NCI-H1694 treated with DMSO at 0.1 percent for 48 hours (cell line): ENCODE results near the gene STXBP6.
"Not testable (repeated sequence)": the region's sequence is repeated elsewhere in the genome, so short reads cannot be mapped to it uniquely, and the experiment has no call there.

ENCODE experiments used
- DNase-seq: peaks from one replicate; lab custom pipeline; 2025; lab: John Stamatoyannopoulos, UW

STXBP6 gene

DNA sequence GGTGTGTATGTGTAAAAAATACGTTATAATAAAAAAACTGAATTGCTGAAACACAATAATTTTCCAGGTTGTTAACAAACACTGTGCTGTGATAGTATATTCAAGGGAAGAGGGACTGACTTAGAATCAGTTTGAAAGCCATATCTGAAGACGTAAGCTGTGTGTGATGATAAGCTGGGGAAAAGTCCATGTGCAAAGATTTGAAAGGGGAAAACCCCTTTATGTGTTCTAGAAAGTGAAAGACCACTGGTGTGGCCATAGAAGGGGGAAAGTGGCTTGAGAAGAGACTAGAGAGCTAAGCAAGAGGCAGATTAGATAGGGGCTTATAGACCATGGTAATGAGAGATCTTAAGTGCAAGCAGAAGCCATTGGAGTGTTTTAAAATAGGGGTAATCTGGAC, 220.1 kb downstream of the STXBP6 start:
- no peak for DNase-seq

- no peak for DNase-seq
Observed at GRCh38 chr14:24828486-24828885, 221.5 kb downstream of the STXBP6 start.

- DNase-seq, result no peak
Observed at GRCh38 chr14:24826390-24826789, 223.6 kb downstream of the STXBP6 start.

- DNase-seq, result no peak
Observed at GRCh38 chr14:24820616-24821015, 229.3 kb downstream of the STXBP6 start.

DNA sequence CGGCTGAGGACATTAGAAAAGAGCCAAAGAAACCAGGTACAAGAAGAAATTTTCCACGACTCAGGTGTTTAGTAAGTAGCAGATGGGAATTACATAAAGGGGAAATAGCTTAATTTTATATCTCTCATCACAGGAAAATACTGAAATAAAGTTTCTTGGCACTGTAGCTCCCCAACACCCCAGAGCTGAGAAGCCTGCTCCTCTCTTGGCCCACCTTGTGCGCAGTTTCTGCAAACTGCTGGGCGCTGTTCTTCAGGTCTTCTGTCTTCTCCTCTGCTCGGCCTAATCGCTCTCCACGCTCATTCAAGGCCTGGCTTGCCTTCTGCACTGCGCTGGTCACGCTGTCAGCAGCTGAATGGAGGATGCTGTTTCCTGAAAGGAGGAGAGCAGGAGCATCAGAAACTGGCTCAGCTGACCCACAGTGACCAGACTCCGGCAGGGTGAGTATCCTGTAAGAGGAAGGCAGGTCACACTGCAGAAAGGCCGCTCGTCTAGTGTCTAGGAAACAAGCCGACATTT, 231.1 kb downstream of the STXBP6 start:
- no peak for DNase-seq

DNA sequence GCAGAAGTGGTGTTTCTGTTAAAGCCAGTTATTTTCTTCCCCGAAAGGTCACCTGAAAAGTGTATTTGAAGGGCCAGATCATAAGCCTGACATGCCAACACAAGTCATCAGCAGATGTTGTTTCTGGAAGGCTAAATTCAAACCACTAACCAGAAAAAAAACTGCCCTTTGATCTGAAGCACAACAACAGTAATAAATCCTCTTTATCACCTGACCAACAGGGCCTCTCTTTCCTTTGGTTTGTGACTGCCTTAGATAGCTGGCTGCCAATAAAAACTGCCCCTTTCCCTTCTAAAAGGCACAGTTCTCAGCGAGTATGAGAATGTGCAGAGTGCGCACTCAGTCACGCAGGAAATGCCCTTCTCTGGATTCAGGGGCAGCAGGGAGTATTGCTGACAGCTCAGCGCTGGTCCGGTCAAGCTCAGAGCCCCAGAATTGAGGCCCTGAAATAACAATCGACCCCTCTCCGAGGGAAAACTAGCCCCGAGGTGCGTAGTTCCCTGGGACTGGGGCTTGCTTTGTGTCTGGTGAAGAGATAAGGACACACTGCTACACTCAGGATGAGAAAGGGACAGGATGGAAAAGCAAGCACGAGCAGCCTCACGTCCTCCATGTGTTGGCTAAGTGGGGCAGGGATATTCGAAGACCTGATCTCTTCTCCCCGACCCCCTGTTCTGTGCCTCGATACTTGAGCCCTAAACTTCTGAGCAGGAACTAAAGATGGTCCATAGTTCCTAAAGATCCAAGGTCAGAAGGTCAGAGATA, 231.7 kb downstream of the STXBP6 start:
- DNase-seq, result no peak

DNA sequence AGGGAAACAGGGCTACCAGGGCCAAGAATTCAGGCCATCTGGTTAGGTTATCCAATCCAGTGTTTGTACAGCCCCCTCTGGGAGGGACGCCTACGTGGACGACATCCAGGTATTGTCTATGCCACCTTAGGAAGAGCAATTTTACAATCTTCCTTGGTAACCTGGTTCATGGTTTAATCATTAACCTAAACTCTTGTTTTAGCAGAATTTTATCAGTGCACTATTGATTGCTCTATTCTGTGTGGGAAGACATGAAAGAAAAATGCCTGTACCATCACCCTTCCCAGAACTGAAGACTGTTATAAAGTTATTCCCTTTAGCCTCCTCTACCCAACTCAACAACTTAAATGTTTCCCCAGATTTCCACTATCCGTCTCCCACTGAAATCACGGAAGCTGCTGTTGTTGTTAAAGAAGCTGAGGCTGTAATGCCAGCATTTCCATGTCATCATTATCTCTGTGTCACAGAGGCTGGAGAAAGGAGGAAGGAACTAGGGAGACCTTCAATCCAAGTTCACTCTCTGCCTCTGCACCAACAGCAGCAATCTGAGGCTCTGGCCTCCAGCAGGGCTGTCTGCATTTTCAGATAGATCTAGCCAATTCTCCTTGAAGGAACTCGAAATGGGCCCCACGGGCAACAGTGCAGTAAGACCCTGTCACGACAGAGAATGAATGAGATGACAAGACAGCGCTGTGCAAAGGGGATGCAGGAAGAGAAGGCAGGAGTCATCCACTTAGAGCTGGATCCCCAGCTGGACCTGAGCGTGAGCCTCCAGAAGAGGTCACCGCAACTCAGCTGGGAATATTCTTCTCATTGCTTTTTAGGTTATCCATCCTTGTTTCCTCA, 232.5 kb downstream of the STXBP6 start:
- DNase-seq, result no peak

DNA sequence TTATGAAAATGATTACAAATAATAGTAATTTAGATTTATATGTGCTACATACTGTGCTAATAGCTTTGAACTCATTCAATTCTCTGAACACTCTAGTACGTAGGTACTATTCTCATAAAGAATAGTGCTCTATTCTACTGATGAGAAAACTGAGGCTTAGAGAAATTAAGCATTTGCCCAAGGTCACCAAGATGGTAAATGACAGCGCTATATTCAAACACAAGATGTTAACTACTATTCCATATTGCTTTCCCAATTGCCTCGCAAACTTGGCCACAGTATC, 233.1 kb downstream of the STXBP6 start:
- no peak for DNase-seq

DNA sequence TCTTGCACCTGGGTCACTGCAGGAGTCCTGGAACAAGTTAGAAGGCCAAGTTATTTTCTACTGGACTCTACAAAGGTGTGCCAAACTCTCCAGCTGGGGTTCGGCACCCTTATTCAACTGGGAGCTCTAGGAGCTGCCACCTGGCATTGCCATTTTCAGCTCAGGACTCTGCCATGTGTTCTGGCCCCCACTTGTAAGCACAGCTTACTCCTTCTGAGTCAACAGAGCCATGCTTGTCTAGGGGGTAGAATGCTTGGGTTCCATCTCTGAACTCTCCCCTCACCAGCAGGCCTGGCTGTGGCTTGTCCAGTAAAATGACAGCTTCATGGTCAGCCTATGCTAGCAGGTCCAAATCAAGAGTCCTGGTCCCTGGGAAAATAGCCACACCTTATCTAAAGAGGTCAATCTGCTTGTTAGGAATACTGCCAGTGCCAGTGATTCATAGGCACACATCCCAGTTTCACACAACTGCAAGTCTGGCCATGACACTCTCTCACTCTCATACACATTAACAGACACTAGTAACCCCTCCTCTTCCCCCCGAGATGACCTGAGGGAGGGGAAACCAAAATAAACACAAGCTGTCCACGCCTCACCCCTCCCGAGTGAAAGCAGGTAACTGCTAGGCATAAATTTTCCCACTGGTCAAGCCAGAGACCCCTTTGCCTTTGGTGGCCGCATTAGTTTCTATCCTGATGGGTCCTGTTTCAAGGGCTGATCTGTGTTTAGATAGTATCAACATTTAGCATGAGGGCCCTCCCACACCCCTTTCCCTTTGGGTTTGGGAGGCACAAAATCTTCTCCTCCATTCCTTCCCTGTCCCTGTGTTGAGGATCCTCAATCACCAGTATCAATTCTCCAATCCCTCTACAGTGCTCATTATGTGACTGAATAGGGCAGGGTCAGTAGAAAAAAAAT, 233.7 kb downstream of the STXBP6 start:
- DNase-seq, result no peak

GRCh38 chr14:24815543-24815942, 234.4 kb downstream of the STXBP6 start:
- DNase-seq, result no peak

DNA sequence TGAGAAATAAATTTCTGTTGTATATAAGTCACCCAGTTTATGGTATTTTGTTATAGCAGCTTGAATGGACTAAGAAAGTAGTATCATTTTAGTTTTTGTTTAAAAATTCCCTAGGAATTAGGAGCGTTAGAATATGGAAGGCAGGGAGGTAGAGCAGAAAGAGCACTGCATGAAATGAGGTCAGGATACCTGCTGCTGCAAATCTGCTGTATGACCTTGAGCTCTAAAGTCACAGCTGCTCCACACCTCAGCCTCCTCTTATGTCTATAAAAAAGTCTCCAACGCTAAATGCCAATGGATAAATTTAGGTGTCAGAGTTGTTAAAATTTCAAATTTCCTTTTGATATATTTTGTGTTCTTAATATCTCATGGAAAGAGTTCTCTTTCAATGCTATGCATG, 235.0 kb downstream of the STXBP6 start:
- DNase-seq, result no peak

- no peak for DNase-seq
Observed at GRCh38 chr14:24814346-24814745, 235.6 kb downstream of the STXBP6 start.

DNA sequence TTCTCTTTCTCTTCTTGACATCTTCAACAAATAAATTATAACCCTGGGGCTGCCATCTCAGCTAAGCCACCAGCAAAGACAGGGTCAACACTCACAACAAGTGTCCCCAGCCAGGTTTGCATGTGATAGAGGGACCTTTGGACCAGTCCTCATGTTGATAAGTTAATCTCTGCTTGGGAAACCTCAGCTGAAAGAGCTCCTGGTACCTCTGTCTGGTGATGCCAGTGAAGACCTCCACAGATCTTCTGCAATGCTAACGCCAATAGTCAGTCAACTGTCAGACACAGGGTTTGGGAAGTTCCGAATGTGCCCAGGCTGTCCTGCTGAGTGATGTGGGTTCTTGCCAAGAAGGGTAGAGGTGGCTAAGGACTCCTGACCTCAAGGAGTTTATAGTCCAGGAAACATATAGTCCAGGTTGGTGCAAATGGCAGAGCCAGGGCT, 236.1 kb downstream of the STXBP6 start:
- DNase-seq, result no peak

DNA sequence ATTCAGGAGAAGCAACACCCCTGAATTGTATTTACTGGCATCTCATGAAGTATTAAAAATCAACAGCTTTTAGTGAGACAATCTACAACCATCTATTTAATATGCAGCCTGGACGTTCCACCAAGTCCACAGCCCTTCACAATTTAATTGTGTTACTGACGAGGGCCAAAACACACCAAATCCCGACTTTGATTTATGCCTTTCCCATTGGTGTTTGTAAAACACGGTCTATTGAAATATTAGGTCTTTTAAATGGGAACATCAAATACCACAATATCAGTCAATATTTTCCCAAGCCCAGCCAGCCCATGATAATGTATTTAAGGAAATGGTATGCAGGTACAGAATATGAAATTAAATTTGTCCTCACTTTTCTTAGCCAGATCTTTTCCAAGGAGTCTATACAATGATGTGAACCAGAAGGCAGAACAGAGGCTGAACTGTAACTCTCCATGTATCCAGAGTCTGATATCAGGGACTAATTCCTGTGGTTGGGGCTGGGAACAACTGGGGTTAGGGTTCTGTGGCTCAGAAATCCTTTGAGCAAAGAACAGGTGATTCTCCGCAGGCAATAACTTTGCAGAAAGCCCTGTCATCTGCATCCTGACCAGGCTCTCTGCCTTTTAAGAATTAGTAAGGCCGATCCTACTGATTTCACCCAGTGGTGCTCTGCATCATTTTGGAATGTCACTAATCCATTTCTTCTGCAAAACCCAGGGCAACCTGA, 236.7 kb downstream of the STXBP6 start:
- no peak for DNase-seq

GRCh38 chr14:24809135-24809534, 240.8 kb downstream of the STXBP6 start:
- DNase-seq, result no peak

DNA sequence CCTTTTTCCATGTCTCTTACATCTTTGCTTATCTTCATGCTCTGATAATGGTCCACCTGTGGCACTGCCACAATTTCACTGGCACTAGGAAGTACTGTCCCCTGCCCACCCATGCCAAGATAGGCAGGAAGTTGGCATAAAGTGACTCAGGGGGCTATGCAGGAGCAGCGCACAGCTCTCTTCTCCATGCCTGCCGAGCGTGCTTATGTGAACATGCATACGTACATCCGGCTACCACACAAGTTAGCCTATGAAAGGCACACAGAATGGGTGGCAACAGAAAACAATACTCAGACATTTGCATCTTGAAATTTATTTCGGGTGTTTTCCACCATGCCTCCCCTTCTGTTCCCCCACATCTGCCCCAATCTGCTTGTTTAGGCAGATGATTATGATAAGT, 241.5 kb downstream of the STXBP6 start:
- no peak for DNase-seq

- peak; percentile 19 for DNase-seq
Observed at GRCh38 chr14:24806061-24806678, 243.8 kb downstream of the STXBP6 start.

GRCh38 chr14:24804552-24805212, 245.3 kb downstream of the STXBP6 start:
- DNase-seq, result no peak

GRCh38 chr14:24803933-24804494, 245.9 kb downstream of the STXBP6 start:
- DNase-seq, result no peak

GRCh38 chr14:24803426-24803825, 246.5 kb downstream of the STXBP6 start:
- DNase-seq, result not testable (repeated sequence)
